GM12891 (cell line): Measurements from ENCODE around the gene SND1.

ENCODE experiments used
- PAX5 ChIP-seq: IDR thresholded peaks from 2 replicates; pipeline ENCODE4 v1.6.1; 2011; ENCODE audit warnings: low read length, moderate library complexity, mild to moderate bottlenecking; ENCODE audit not compliant: insufficient read depth, severe bottlenecking
- POLR2A ChIP-seq: IDR thresholded peaks from 2 replicates; pipeline ENCODE4 v1.6.1; 2011; ENCODE audit warnings: low read depth, low read length, control low read depth
- POLR2AphosphoS5 ChIP-seq: IDR thresholded peaks from 2 replicates; pipeline ENCODE4 v1.6.1; 2011; ENCODE audit warnings: low read depth, low read length, control low read depth
- POU2F2 ChIP-seq: IDR thresholded peaks from 2 replicates; pipeline ENCODE4 v1.6.1; 2011; ENCODE audit warnings: low read depth, mild to moderate bottlenecking, control low read depth, low read length, moderate library complexity
- TAF1 ChIP-seq: IDR thresholded peaks from 2 replicates; pipeline ENCODE4 v1.6.1; 2011; ENCODE audit warnings: low read depth, low read length, control low read depth

DNA sequence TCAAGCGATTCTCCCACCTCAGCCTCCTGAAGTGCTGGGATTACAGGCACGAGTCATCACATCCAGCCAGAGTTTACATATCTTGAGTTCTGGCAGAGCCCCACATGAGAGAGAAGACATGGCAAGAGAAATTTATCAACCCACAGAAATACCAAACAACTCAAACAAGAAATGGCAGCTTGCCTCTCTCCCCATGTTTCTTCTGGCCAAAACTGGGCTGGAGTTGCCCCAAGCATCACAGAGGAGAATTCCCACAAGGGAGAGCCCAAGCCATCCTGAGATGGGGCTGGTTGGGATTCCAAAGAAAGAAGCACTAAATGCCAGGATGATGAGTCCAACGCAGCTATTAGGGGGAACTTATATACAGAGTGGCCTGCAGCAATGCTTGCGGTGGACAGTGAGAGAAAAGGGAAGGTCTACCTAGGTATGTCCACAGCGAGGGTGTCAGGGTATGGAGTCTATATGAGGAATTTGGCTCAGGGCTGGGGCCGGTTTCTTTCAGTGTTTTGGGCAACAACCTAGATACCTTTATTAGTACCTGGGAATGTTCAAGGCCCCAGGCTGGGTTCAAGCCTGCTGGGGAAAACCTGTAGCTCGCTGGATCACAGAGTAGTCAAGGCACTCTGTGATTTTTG, 19.6 kb upstream of the SND1 start:
- no peak for TF ChIP-seq TAF1
- TF ChIP-seq POLR2AphosphoS5: no peak
- TF ChIP-seq POLR2A: no peak
- TF ChIP-seq POU2F2: no peak
- no peak for TF ChIP-seq PAX5
